T-helper 2 cell treated with Interferon-gamma antibody and Interleukin-4, amounts not matched to agents 100 ng/mL and 5 ng/mL, for 36 hours (primary cell): Measurements from ENCODE around the gene ARFIP1. TPM values are rescaled to one million over a fixed set of nuclear protein-coding genes. Genes with fewer than 3 reads are reported as not detected.
"Not testable (repeated sequence)": the region's sequence is repeated elsewhere in the genome, so short reads cannot be mapped to it uniquely, and the experiment has no call there.

Experiments used
- intact Hi-C: fragments of 100-400 bp; cut with micrococcal nuclease; formaldehyde crosslinking; loops from one replicate; pipeline ENCODE4 v1.15.1; 2023
- total RNA-seq: library from RNA; stranded (reverse); gene quantifications from 2 replicates; pipeline ENCODE4 v1.2.3, GENCODE V29; 2022

The ARFIP1 gene
- total RNA-seq, 1 donor from 2014 or later: 17.1 TPM

DNA sequence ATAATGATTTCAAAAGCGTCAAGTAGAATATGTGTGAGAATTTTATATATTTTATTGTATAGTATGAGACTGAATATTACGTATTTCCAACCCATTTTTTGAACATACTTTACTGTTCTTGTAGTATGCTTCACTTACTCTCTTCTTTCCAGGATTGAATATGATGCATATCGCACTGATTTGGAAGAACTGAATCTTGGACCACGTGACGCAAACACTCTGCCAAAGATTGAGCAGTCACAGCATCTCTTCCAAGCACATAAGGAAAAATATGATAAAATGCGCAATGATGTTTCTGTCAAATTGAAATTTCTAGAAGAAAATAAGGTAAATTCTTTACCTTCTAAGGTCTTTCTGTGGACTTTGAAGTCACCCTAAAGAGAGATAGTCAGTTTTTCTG is 108.2 kb downstream of the ARFIP1 start:
- intact Hi-C loops: no loop called here

DNA sequence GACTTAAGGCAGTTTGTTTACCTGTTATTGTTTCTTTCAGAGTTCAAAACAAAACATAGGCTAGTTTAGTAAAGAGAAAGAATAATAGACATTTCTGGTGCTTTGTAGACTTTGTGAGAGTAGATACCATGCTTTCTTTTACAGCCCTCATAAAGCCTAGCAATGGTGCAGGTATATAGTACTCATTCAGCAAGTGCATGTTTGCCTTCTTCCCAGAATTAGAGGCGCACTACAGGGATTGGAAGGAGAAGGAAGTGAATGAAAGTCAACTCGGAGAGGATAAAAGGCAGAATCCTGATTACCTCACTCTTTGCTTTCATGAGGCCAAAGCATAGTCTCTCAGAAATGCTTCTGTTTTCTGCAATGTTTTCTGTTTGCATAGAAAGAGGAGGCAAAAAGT is 113.2 kb downstream of the ARFIP1 start:
- intact Hi-C loops: no loop called here

DNA sequence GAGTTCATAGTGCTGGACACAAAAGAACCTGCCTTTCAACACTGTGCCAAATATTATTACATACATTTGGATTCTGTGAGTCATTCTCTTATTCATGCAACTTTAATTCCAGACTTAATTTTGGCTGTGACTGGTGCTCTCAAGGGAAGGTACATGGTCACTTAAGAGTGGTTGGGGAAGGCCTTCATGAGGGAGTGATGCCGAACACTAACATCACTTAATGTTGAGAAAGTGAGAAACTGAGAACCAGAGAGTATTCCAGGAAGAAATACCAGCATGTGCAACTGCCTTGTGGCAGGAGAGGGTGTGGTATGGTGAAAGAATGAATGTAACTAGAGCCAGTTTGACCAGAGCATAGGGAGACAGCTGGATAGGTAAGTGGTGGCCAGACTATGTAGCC is 114.9 kb downstream of the ARFIP1 start:
- intact Hi-C loops: no loop called here

DNA sequence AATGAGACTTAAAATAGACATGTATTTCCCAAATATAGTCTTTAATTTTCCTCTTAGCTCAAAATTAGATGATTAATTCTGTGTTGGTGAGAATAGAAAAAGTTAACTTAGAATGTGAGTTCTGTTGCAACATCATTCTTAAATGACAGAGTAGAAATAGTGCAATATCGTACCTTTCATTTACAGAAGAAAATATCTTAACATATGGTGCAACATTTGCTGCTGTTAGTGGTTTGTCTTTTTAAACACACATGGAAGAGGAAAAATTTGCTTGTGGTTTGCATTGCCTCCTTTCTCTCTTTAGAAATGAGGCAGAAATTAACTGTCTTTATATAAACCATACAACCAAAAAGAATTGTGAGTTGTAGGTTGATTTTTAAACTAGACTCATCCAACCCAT is 117.1 kb downstream of the ARFIP1 start:
- intact Hi-C loops: no loop called here

DNA sequence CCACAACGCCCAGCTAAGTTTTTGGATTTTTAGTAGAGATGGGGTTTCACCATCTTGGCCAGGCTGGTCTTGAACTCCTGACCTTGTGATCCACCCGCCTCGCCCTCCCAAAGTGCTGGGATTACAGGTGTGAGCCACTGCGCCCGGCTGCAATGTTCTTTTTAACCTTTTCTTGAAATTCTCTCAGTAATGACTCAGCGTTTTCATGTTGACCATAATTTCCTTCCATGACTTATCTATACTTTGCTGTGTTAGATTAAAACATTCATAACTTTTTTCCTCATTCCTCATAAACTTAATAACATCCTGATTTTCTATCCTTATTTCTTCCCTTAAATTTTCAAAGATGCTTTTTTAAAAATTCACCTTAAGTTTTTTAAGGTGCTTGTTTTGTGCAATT is 118.4 kb downstream of the ARFIP1 start:
- intact Hi-C loops: not testable (repeated sequence)

DNA sequence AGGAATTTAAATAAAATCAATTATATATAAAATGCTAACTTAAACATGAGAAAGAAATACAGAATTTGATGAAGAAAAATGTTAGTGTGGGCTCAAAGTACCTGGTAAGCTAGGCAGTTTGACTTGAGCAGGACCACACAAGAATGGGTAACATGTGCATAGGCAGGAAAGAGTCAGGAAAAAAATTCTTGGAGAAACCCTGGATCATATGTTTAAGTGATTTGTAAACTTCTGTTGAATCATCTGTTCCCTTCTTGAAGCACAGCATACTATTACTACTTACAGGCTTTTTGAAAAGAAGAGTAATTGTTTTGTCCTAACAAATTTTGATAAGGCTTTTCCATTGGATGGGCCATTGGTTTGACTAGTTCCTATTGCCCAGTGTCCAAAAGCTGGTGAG is 118.9 kb downstream of the ARFIP1 start:
- intact Hi-C loops: no loop called here

DNA sequence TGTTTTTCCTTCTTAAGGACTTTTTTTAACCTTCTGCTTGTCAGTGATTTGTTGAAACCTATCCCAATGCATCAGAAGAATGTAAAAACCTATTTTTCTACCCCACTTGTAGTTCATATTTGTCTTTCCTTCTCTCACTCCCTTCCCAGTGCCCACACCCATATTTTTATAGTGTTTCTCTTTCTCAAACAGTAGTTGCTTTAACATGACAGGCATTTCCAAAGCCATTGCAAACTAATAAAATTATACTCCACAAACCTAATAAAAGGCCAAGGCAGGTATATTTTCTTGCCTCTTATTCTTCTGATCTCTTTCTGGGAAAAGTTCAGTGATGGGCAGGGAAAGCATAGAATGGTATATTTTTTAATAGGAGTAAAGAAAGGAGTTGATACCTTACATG is 120.6 kb downstream of the ARFIP1 start:
- intact Hi-C loops: no loop called here

DNA sequence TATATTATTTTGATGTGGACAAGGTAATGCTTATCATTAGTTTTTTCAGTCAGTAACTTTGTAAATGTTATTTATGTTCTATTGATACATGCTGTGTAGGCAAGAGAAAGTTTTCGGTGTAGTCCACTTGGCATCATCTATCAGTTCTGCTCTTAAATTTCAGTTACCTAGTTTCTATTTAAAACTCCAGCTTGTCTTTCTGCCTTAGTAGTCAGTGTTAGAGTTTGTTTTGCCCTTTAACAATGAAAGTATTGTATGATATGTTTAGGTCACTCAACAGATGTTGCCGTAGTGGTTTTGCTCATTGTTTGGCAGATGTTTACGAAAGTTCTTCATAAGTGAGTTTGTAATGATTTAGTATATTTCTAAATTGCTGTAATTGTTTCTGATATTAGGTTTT is 121.5 kb downstream of the ARFIP1 start:
- intact Hi-C loops: no loop called here

DNA sequence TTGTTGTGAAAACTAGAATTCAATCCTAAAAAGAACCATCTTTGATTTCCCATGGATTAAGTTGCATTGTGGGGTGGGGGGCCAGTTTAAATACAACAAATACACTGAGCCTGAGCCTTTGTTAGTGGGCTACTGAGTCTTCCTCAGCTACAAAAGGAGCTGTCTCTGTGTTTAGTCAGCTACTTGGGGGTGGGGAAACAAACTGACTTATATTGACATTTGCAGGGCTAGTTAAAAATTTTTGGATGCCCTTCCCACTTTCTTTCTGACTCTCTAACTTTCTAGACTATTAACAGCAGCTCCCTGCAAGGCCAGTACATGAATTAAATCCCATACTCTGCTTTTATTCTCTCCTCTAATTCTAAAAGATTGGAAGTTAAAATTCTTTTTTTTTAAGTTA is 123.9 kb downstream of the ARFIP1 start:
- intact Hi-C loops: no loop called here

DNA sequence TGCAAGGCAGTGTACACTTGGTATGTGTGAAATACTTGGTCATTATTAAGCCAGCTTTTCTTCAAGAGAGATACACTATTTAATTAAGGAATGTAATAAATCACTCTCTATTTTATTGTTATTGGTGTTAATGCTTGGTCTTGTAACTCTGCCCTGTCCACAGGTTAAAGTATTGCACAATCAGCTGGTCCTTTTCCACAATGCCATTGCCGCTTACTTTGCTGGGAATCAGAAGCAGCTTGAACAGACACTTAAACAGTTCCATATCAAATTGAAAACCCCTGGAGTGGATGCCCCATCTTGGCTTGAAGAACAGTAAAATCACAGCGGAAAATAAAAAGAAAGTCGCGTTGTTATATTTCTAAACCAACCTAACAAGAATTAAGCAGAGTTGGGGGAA is 130.1 kb downstream of the ARFIP1 start:
- intact Hi-C loops: no loop called here

DNA sequence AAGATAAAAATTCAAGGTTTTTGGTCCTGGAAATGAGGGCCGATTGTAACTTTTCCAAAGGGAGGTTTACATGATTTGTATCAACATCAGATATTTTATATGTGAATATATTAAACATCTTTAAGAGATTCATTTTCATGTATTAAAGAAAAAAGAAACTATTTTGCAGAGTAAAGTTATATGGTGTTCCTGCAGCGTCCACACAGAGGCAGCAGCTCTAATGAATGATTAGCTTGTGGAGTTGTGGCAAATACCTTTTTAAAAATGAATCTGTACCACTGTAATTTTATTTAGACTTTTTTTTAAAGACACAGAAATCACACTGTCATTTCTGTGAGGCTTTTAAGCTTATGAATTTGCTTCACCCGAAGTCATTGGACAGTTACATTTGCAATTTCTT is 130.8 kb downstream of the ARFIP1 start:
- intact Hi-C loops: no loop called here

DNA sequence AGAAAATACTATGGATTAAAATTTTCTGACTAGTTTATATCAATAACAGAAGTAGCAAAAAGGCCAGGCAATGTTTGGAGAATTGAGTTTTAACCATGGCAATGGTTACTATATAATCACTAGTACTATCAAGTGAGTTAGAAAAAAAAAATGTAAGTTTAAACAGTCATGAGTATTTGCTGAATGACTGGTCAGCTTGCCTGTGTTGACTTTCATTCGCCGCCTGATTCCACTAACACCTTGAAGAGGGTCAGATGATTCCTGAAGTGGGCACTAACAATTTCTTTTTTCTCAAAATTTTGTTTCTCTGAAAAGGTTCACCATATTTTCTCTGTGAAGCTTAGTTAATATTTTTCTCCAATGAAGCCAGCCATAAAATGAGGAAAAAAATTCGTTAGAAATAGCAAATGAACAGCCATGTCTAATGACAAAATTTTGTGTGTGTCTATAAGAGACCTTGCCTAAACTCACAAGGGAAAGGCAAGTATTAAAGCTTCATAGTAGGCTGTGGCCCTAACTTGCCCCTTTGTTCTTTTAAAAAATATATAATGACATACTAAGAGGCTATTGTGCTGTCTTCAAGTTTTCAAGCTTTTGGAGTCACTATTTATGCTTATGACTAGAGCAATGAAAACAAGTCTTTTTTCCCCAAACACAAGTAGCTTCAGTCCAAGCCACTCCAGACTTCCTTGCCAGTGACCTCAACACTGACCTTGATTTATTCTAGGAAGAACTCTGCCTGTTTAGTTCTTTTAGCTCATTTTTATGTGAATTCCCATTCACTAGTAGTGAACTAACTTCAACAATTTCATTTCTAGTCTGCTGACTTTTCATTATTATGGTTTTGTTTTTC is 138.0 kb downstream of the ARFIP1 start:
- intact Hi-C loops: no loop called here

DNA sequence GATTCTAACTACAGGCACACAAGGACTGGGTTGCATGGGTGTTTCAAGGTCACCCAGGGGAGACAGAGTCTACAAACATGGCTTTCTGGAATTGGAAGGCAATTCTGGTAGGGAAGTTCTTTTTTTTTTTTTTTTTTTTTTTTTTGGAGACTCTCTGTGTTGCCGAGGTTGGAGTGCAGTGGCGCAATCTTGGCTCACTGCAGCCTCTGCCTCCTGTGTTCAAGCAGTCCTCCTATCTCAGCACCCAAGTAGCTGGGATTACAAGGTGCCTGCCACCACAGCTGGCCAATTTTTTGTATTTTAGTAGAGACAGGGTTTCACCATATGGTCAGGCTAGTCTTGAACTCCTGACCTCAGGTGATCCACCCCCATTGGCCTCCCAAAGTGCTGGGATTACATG is 140.1 kb downstream of the ARFIP1 start:
- intact Hi-C loops: no loop called here

DNA sequence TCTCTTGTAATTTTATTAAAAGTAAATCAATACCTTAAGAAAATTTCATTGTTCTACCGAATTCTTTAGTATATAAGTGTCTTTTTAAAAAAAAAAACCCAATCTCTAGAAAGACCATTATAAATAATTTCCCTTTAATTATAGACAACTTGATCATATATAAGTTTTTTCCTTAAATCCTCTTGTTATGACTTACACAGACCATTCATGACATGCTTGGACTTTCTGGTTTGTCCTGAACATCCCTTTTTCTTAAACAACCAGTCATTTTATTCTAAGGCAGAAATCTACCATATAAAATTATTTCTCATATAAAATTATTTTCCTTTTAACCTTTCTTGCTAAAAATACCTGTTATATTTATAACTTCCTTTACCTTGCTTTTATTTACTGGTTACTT is 141.0 kb downstream of the ARFIP1 start:
- intact Hi-C loops: no loop called here

DNA sequence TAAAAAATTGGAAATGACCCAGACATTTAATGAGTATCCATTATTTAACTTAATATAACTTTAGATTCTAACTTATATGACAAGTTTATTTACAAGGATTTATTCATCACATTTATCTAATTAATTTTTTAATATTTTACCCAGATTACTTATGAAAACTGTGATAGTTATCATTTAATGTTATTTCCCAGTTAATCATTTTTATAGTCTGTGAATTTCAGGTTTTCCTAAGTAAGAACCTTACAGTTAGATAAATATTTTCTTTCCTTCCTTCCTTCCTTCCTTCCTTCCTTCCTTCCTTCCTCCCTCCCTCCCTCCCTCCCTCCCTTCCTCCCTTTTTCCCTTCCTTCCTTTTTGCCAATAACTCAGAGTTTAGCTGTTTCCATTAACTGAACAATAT is 141.5 kb downstream of the ARFIP1 start:
- intact Hi-C loops: no loop called here

DNA sequence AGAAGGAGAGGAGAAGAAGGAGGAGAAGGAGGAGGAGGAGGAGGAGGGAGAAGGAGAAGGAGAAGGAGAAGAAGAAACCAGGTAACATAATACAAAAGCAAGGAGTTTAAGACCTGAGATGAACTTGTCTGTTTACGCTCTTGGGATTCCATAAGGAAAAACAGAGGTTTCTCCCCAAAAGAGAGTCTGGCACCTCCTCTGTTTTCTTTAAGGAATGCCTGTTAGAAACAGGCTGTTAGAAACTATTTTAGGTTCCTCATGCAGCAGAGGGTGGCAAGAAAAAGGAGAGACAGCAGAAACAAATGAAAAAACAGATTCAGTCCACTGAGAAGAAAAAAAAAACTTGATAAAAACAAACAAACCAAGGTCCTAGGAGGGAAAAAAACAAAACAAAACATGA is 146.1 kb downstream of the ARFIP1 start:
- intact Hi-C loops: no loop called here

DNA sequence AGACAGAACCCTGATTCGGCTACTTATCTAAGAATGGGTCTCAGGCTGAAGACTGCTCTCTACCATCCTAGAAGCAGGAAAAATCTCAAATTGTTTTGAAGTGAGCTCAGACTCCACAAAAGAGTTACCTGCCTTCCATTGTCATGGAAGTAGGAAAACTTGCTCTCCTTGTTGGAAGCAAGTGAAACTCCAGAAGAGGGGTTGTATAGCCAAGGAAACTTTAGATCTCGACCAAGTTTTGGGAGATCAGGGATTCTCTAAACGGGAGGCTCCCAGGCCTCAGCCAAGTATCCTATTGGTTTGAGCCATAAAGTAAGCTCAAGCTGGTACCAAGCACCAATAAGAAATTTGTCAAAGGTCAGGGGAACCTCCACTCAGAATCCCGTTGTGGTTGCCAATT is 147.2 kb downstream of the ARFIP1 start:
- intact Hi-C loops: no loop called here

DNA sequence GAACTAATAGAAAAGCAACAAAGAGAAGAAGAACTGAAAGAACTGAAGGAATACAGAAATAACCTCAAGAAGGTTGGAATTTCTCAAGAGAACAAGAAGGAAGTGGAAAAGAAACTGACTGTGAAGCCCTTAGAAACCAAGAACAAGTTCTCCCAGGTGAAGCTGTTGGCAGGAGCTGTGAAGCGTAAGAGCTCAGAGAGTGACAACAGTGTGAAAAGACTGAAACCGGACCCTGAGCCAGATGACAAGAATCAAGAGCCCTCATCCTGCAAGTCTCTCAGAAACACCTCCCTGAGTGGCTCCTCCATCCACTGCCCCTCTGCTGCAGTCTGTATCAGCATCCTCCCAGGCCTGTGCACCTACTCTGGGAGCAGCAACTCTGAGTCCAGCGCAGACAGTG is 148.0 kb downstream of the ARFIP1 start:
- intact Hi-C loops: no loop called here

DNA sequence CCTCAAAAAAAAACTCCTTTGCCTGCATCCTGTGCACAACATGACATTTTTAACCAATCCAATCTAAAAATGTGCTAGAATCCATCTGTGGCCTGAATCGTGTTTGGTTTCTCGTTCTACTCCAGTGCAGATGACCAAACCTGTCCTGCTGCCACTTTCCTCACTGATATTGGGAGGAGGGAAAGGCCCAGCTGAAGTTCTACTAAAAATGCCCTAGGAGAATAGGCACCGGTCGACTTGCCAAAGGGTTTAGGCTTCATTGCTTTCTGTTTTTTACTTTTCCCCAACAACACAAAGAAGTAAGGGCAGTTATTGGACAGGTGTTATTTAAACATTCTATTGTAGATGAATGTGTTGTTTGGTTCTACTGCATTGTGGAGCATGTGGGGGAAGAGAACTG is 148.5 kb downstream of the ARFIP1 start:
- intact Hi-C loops: no loop called here

DNA sequence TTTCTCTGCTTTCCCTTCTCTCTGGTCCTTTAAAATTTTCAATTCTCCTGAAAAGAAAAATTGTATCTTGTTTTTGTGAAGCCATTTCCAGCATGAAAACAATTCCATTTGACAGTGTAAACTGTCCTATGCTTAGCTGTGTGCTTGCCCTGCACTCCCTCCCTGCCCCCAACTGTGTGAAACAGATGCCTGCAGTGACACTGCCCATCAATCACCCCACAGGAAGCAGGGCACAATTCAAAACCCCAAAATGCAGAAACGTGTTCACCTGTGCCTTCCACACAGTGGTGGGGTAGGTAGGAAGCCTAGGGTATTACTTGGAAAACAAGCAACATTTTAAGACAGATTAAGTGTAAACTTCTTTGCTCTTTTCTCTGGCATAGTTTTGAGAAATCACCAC is 150.1 kb downstream of the ARFIP1 start:
- intact Hi-C loops: no loop called here

DNA sequence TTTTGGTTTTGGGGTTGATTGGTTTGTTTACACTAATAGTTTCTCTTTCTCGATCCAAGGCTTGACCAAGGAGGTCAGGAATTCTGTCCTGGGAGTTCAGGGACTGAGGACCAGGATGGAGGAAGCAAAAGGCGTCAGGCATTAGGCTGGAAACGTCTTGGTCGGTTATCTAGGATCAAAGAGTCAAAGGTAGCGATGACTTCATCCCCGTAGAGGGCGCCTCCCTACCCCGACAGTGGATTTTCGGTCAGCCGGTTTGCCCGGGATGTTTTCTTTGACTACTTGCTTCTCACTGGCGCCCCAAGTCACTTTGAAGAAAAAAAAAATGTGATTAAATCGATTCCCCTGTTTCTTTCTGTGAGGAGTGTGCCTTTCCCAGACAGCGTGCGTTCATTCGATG is 155.4 kb downstream of the ARFIP1 start:
- intact Hi-C loops: loop anchor here (5.0 kb wide), 1 partner anchor 192 kb away; no protein-coding TSS in a partner anchor

DNA sequence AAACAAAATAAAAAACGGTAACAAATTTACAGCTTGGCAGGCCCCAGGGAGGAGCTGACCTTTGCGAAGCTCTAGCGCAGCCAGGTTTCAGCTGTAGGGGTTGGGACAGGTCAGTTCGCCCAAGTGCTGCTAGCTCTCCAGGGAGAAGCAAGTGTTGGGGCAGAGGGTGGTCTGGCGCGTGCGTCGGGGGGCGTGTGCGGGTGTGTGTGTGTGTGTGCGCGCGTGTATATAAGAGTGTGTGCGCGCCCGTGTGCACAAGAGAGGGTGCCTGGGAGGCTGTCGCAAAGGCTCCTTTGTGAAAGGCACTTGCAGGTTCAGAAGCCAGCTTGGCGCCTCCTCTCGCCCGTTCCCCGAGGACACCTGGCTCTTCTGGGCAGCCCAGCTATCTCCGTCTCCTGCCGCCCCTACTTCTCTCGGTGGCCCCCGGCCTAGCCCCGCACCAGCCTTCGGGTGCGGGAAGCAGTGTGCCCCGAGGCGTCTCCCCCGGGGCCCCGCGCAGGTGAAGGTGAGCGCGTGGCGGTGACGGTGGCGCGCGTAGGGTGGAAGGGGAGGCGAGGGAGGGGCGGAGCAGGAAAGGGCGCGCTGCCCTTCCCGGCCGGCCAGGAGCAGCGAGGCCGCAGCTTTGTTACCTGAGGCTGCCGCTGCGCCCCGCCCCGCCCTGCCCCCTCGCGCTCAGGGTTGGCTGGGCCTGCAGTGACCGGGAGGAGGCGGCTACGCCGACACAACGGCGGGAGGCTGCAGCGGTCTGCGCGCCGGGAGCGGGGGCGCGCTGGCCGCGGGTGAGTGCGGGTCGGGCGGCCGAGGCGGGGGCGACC is 156.1 kb downstream of the ARFIP1 start, which contains the start of gene FHDC1:
TSS of gene FHDC1 (plus strand) at position 693 of the 815 bp plus-strand sequence. CDS start 6,735 bp downstream, outside the sequence.
- intact Hi-C loops: loop anchor here (5.0 kb wide), 1 partner anchor 191 kb away; no protein-coding TSS in a partner anchor
